ENCODE results near the gene OR2T5.
"Not testable (repeated sequence)": the region's sequence is repeated elsewhere in the genome, so short reads cannot be mapped to it uniquely, and the experiment has no call there.

DNA sequence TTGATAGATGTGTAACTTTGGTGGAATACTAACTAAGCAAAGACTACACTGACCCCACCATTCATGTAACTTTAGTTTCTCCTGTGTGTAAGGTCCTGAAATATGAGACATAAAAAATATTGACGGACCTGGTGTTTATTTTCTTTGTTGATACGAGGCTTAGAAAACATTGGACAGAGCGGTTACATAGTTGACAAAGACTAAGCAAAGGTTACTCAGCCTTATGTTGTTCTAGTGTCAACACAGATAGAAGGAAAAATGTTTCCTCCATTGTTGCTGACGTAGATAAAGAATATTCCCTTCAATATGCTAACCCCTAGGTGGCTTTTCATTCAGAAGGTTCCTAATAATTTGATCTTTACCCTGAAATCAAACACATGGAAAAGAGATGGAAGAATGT lies 33.3 kb upstream of the OR2T5 start:
- TF ChIP-seq, protein P1, sequence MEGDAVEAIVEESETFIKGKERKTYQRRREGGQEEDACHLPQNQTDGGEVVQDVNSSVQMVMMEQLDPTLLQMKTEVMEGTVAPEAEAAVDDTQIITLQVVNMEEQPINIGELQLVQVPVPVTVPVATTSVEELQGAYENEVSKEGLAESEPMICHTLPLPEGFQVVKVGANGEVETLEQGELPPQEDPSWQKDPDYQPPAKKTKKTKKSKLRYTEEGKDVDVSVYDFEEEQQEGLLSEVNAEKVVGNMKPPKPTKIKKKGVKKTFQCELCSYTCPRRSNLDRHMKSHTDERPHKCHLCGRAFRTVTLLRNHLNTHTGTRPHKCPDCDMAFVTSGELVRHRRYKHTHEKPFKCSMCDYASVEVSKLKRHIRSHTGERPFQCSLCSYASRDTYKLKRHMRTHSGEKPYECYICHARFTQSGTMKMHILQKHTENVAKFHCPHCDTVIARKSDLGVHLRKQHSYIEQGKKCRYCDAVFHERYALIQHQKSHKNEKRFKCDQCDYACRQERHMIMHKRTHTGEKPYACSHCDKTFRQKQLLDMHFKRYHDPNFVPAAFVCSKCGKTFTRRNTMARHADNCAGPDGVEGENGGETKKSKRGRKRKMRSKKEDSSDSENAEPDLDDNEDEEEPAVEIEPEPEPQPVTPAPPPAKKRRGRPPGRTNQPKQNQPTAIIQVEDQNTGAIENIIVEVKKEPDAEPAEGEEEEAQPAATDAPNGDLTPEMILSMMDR (IDR thresholded peaks at IDR 0.05; ENCODE audit: low read depth, low read length, missing input control) = not testable (repeated sequence)
- TF ChIP-seq, protein P2, sequence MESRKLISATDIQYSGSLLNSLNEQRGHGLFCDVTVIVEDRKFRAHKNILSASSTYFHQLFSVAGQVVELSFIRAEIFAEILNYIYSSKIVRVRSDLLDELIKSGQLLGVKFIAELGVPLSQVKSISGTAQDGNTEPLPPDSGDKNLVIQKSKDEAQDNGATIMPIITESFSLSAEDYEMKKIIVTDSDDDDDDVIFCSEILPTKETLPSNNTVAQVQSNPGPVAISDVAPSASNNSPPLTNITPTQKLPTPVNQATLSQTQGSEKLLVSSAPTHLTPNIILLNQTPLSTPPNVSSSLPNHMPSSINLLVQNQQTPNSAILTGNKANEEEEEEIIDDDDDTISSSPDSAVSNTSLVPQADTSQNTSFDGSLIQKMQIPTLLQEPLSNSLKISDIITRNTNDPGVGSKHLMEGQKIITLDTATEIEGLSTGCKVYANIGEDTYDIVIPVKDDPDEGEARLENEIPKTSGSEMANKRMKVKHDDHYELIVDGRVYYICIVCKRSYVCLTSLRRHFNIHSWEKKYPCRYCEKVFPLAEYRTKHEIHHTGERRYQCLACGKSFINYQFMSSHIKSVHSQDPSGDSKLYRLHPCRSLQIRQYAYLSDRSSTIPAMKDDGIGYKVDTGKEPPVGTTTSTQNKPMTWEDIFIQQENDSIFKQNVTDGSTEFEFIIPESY (IDR thresholded peaks at IDR 0.05) = not testable (repeated sequence)
- TF ChIP-seq, protein P3, sequence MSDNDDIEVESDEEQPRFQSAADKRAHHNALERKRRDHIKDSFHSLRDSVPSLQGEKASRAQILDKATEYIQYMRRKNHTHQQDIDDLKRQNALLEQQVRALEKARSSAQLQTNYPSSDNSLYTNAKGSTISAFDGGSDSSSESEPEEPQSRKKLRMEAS (IDR thresholded peaks at IDR 0.05) = not testable (repeated sequence)
